ENCODE results near the gene MORF4L2.

GRCh38 chrX:103644125-103644524 lies 42.4 kb downstream of the MORF4L2 start:
- TF ChIP-seq CTCF (IDR thresholded peaks at IDR 0.05; ENCODE audit: low read depth, low read length, missing input control) (no peak), RAD21 (IDR thresholded peaks at IDR 0.05) (no peak), TAF1 (conservative IDR thresholded peaks at IDR 0.05) (no peak)

Measured in liver (tissue), 3 donors.